GM23338 (cell line): Measurements from ENCODE around the gene CEBPE. TPM values are rescaled to one million over a fixed set of nuclear protein-coding genes. Genes with fewer than 3 reads are reported as not detected.

Experiments used
- ATAC-seq: fragments of 200-7000 bp; cut with Tn5 transposase; 3 replicates; pipeline ENCODE4 v1.9.1; 2020
- DNase-seq: peaks from one replicate; pipeline ENCODE4 v3.0.0-alpha.2; 2015; ENCODE audit warnings: low spot score
- H2AFZ ChIP-seq: fragments of 200-600 bp; sonication (generic); 2 replicates; pipeline ENCODE4 v1.8.0; 2016; ENCODE audit warnings: antibody characterized with exemption, mild to moderate bottlenecking, moderate library complexity
- H3F3A ChIP-seq: fragments of 200-600 bp; sonication (generic); replicated peaks from 2 replicates; pipeline ENCODE4 v1.8.0; 2017; ENCODE audit warnings: antibody characterized with exemption, mixed run types, low read depth
- H3K27ac ChIP-seq: fragments of 200-600 bp; sonication (generic); 2 replicates; pipeline ENCODE4 v1.6.1; 2016; ENCODE audit warnings: low read depth
- H3K27me3 ChIP-seq: fragments of 200-600 bp; sonication (generic); 2 replicates; pipeline ENCODE4 v1.8.0; 2016; ENCODE audit warnings: mild to moderate bottlenecking, mixed run types, moderate library complexity; ENCODE audit not compliant: insufficient read depth
- H3K36me3 ChIP-seq: fragments of 200-600 bp; sonication (generic); 2 replicates; pipeline ENCODE4 v1.8.0; 2016; ENCODE audit warnings: mild to moderate bottlenecking; ENCODE audit not compliant: insufficient read depth
- H3K4me1 ChIP-seq: fragments of 200-600 bp; sonication (generic); 2 replicates; pipeline ENCODE4 v1.8.0; 2016; ENCODE audit warnings: mild to moderate bottlenecking, moderate library complexity; ENCODE audit not compliant: insufficient read depth
- H3K4me2 ChIP-seq: fragments of 200-600 bp; sonication (generic); 2 replicates; pipeline ENCODE4 v1.7.1; 2017; ENCODE audit warnings: mixed run types
- H3K4me3 ChIP-seq: fragments of 200-600 bp; sonication (generic); 2 replicates; pipeline ENCODE4 v1.6.1; 2016; ENCODE audit warnings: mixed run types
- H3K79me2 ChIP-seq: fragments of 200-600 bp; sonication (generic); replicated peaks from 2 replicates; pipeline ENCODE4 v1.8.0; 2017; ENCODE audit warnings: mild to moderate bottlenecking; ENCODE audit not compliant: insufficient read depth
- H3K9me2 ChIP-seq: fragments of 200-600 bp; sonication (generic); 2 replicates; pipeline ENCODE4 v1.8.0; 2017; ENCODE audit not compliant: insufficient read depth
- H4K20me1 ChIP-seq: fragments of 200-600 bp; sonication (generic); replicated peaks from 2 replicates; pipeline ENCODE4 v1.8.0; 2017; ENCODE audit warnings: mild to moderate bottlenecking; ENCODE audit not compliant: insufficient read depth
- H3K27ac Mint-ChIP-seq: 2 replicates; pipeline ENCODE4 v1.8.0; 2020; ENCODE audit warnings: inconsistent platforms, mild to moderate bottlenecking, moderate library complexity, mixed read lengths
- H3K27me3 Mint-ChIP-seq: 3 replicates; pipeline ENCODE4 v1.8.0; 2022; ENCODE audit warnings: low read depth, mild to moderate bottlenecking, moderate library complexity, mixed read lengths, inconsistent platforms; ENCODE audit not compliant: insufficient read depth, poor library complexity
- H3K36me3 Mint-ChIP-seq: 3 replicates; pipeline ENCODE4 v1.8.0; 2021; ENCODE audit warnings: low read depth, mild to moderate bottlenecking, inconsistent platforms, moderate library complexity, mixed read lengths
- H3K4me1 Mint-ChIP-seq: 3 replicates; pipeline ENCODE4 v1.8.0; 2020; ENCODE audit warnings: mild to moderate bottlenecking, inconsistent platforms, mixed read lengths
- H3K4me3 Mint-ChIP-seq: 3 replicates; pipeline ENCODE4 v1.8.0; 2021; ENCODE audit warnings: moderate library complexity, mild to moderate bottlenecking, inconsistent platforms, mixed read lengths
- H3K9me3 Mint-ChIP-seq: 3 replicates; pipeline ENCODE4 v1.8.0; 2020; ENCODE audit warnings: moderate library complexity, mild to moderate bottlenecking, inconsistent platforms, mixed read lengths
- EZH2phosphoT487 ChIP-seq: fragments of 200-600 bp; sonication (generic); IDR thresholded peaks from one replicate; pipeline ENCODE4 v1.8.1; 2018; ENCODE audit warnings: antibody characterized with exemption; ENCODE audit not compliant: unreplicated experiment
- NANOG ChIP-seq: IDR thresholded peaks from 2 replicates; pipeline ENCODE4 v1.6.1; 2016; ENCODE audit warnings: antibody characterized with exemption, borderline replicate concordance
- STAT1 ChIP-seq: IDR thresholded peaks from one replicate; pipeline ENCODE4 v1.6.1; 2016; ENCODE audit warnings: antibody characterized with exemption; ENCODE audit not compliant: unreplicated experiment
- polyA plus RNA-seq: library from polyadenylated mRNA; unstranded; fragments of >200 nt; fragmentation: Nextera tagmentation; extraction: Ambion mirVana; gene quantifications from 2 replicates; pipeline ENCODE4 v1.2.1, GENCODE V29; 2016
- total RNA-seq: library from RNA; depleted of rRNA; stranded (reverse); fragments of >200 nt; shearing (Covaris generic); gene quantifications from 2 replicates; pipeline ENCODE4 v1.2.3, GENCODE V29; 2014
- TF ChIP-seq, protein P1 (sequence below), 2 experiments: fragments of 200-600 bp in 1 of 2; sonication (generic) in 1 of 2; conservative IDR thresholded peaks; 2 replicates each; pipeline versions ENCODE4 v1.5.1 to v1.6.1; 2016 to 2017; ENCODE audit warnings: antibody characterized with exemption in 2 of 2, low read depth in 2 of 2, mild to moderate bottlenecking in 2 of 2, moderate library complexity in 1 of 2
- TF ChIP-seq, protein P2 (sequence below): fragments of 250-450 bp; sonication (Bioruptor Pico); IDR thresholded peaks from 2 replicates; pipeline ENCODE4 v1.5.0; 2020; ENCODE audit warnings: mild to moderate bottlenecking, moderate library complexity

CEBPE gene
- total and polyA plus RNA-seq, 2 experiments from 2014 or later: not detected

DNA sequence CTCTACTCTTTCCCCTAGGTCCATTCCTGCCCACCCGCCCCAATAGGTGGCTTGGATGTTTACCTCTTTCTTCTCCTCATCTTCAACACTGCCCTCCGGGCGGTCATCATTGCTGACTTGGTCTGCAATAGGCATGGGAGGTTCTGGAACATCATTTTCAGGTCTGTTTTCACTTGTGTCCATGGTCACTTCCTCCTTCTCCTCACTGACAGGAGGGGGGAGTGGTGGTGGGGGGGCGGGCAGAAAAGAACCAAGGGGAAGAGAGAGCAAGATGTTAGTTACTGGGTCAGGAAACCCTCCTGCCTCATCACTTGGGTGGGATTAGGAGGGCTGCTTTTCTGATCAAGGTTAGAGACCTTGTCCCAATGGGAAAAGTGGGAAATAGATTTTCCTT, 49.6 kb downstream of the CEBPE start (continued):
- TF ChIP-seq, protein P1, sequence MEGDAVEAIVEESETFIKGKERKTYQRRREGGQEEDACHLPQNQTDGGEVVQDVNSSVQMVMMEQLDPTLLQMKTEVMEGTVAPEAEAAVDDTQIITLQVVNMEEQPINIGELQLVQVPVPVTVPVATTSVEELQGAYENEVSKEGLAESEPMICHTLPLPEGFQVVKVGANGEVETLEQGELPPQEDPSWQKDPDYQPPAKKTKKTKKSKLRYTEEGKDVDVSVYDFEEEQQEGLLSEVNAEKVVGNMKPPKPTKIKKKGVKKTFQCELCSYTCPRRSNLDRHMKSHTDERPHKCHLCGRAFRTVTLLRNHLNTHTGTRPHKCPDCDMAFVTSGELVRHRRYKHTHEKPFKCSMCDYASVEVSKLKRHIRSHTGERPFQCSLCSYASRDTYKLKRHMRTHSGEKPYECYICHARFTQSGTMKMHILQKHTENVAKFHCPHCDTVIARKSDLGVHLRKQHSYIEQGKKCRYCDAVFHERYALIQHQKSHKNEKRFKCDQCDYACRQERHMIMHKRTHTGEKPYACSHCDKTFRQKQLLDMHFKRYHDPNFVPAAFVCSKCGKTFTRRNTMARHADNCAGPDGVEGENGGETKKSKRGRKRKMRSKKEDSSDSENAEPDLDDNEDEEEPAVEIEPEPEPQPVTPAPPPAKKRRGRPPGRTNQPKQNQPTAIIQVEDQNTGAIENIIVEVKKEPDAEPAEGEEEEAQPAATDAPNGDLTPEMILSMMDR (conservative IDR thresholded peaks at IDR 0.05; ENCODE audit: low read depth in 2 of 2): no peak
- TF ChIP-seq EZH2phosphoT487: no peak
- TF ChIP-seq, protein P2, sequence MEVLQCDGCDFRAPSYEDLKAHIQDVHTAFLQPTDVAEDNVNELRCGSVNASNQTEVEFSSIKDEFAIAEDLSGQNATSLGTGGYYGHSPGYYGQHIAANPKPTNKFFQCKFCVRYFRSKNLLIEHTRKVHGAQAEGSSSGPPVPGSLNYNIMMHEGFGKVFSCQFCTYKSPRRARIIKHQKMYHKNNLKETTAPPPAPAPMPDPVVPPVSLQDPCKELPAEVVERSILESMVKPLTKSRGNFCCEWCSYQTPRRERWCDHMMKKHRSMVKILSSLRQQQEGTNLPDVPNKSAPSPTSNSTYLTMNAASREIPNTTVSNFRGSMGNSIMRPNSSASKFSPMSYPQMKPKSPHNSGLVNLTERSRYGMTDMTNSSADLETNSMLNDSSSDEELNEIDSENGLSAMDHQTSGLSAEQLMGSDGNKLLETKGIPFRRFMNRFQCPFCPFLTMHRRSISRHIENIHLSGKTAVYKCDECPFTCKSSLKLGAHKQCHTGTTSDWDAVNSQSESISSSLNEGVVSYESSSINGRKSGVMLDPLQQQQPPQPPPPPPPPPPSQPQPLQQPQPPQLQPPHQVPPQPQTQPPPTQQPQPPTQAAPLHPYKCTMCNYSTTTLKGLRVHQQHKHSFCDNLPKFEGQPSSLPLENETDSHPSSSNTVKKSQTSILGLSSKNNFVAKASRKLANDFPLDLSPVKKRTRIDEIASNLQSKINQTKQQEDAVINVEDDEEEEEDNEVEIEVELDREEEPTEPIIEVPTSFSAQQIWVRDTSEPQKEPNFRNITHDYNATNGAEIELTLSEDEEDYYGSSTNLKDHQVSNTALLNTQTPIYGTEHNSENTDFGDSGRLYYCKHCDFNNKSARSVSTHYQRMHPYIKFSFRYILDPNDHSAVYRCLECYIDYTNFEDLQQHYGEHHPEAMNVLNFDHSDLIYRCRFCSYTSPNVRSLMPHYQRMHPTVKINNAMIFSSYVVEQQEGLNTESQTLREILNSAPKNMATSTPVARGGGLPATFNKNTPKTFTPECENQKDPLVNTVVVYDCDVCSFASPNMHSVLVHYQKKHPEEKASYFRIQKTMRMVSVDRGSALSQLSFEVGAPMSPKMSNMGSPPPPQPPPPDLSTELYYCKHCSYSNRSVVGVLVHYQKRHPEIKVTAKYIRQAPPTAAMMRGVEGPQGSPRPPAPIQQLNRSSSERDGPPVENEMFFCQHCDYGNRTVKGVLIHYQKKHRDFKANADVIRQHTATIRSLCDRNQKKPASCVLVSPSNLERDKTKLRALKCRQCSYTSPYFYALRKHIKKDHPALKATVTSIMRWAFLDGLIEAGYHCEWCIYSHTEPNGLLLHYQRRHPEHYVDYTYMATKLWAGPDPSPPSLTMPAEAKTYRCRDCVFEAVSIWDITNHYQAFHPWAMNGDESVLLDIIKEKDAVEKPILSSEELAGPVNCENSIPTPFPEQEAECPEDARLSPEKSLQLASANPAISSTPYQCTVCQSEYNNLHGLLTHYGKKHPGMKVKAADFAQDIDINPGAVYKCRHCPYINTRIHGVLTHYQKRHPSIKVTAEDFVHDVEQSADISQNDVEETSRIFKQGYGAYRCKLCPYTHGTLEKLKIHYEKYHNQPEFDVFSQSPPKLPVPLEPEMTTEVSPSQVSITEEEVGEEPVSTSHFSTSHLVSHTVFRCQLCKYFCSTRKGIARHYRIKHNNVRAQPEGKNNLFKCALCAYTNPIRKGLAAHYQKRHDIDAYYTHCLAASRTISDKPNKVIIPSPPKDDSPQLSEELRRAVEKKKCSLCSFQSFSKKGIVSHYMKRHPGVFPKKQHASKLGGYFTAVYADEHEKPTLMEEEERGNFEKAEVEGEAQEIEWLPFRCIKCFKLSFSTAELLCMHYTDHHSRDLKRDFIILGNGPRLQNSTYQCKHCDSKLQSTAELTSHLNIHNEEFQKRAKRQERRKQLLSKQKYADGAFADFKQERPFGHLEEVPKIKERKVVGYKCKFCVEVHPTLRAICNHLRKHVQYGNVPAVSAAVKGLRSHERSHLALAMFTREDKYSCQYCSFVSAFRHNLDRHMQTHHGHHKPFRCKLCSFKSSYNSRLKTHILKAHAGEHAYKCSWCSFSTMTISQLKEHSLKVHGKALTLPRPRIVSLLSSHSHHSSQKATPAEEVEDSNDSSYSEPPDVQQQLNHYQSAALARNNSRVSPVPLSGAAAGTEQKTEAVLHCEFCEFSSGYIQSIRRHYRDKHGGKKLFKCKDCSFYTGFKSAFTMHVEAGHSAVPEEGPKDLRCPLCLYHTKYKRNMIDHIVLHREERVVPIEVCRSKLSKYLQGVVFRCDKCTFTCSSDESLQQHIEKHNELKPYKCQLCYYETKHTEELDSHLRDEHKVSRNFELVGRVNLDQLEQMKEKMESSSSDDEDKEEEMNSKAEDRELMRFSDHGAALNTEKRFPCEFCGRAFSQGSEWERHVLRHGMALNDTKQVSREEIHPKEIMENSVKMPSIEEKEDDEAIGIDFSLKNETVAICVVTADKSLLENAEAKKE (CRISPR knock-in tag): no peak
- TF ChIP-seq STAT1: no peak

DNA sequence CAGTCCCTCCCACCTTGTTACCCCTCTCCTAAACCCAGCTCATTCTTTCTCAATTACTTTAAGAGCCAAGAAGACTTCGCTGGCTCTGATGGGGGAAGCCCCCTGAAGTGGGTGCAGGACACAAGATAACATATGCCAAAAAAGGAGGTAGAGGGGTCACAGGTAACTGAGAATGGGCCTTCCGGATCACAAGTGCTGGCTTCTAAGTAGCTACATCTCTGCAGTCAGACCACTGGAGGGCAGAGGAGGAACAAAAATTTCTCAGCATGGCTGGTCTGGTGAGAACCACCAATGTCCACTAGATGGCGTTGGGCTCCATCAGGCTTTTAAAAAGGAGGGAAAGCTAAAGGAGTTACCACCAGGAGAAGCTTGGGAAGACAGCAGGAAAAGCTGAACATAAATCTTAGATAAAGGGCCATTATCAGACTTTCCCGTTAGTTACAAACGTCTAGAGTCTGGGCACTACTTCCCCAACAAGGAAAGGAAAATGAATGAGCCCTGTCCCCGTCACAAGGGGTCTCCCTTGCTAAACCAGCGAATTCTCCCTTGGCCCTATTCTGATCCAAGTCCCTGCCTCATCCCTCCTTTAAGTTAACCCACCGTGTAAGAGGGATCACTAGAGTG, 50.2 kb downstream of the CEBPE start:
- H3K4me3 Mint-ChIP-seq: peak overlapping the region; percentile 91
- TF ChIP-seq NANOG: no peak; the same call in 1 of the 2 replicates
- TF ChIP-seq, protein P1 (conservative IDR thresholded peaks at IDR 0.05; ENCODE audit: low read depth in 2 of 2): peak; percentile 92 to 99
- peak overlapping the region; percentile 85 for H3K27ac Mint-ChIP-seq
- H3K4me1 Mint-ChIP-seq: peaks cover 45% of the 10 kb centered on the region
- DNase-seq (peak; percentile 96), ATAC-seq (peak; percentile 63)
- no peaks in the 10 kb centered on the region for H3K9me3 Mint-ChIP-seq
- Histone ChIP-seq H3K27ac (peak overlapping the region; percentile 17; the same call in 1 of the 2 replicates), H3K9me2 (no peaks in the 10 kb centered on the region), H3K79me2 (peaks cover 70% of the 10 kb centered on the region), H2AFZ (no peak overlapping the region), H3K4me3 (peak overlapping the region; percentile 35; the same call in 1 of the 2 replicates), H3F3A (peaks cover 52% of the 10 kb centered on the region), H3K4me2 (no peak overlapping the region), H4K20me1 (peaks cover 41% of the 10 kb centered on the region), H3K36me3 (peaks cover 51% of the 10 kb centered on the region), H3K27me3 (no peaks in the 10 kb centered on the region), H3K4me1 (peaks cover 32% of the 10 kb centered on the region)
- H3K27me3 Mint-ChIP-seq: peaks cover 16% of the 10 kb centered on the region
- H3K36me3 Mint-ChIP-seq: peaks cover 83% of the 10 kb centered on the region
